ENCODE measurements around the gene PRKCA.

Gene PRKCA

GRCh38 chr17:66542967-66543520 lies 240.6 kb downstream of the PRKCA start:
- H3K4me3 ChIP-seq (ENCODE audit: low read depth, low read length) = no peak overlapping the region
- no peak for DNase-seq (ENCODE audit: low read depth)
- no peak for TF ChIP-seq CTCF (IDR thresholded peaks at IDR 0.05; ENCODE audit: control insufficient read depth, extremely low read depth, insufficient read depth)

GRCh38 chr17:66543526-66543925 lies 241.1 kb downstream of the PRKCA start:
- DNase-seq (ENCODE audit: low read depth) = no peak
- no peak overlapping the region for H3K4me3 ChIP-seq (ENCODE audit: low read depth, low read length)
- no peak for TF ChIP-seq CTCF (IDR thresholded peaks at IDR 0.05; ENCODE audit: control insufficient read depth, extremely low read depth, insufficient read depth)

- no peak for DNase-seq (ENCODE audit: low read depth)
- no peak for TF ChIP-seq CTCF (IDR thresholded peaks at IDR 0.05; ENCODE audit: control insufficient read depth, extremely low read depth, insufficient read depth)
- no peak overlapping the region for H3K4me3 ChIP-seq (ENCODE audit: low read depth, low read length)
Measured at GRCh38 chr17:66545918-66546317, 243.5 kb downstream of the PRKCA start.

- no peak for TF ChIP-seq CTCF (IDR thresholded peaks at IDR 0.05; ENCODE audit: control insufficient read depth, extremely low read depth, insufficient read depth)
- no peak for DNase-seq (ENCODE audit: low read depth)
- no peak overlapping the region for H3K4me3 ChIP-seq (ENCODE audit: low read depth, low read length)
Measured at GRCh38 chr17:66547151-66547865, 244.9 kb downstream of the PRKCA start.

GRCh38 chr17:66548158-66548557 lies 245.7 kb downstream of the PRKCA start:
- H3K4me3 ChIP-seq (ENCODE audit: low read depth, low read length) = no peak overlapping the region
- TF ChIP-seq CTCF (IDR thresholded peaks at IDR 0.05; ENCODE audit: control insufficient read depth, extremely low read depth, insufficient read depth) = no peak
- no peak for DNase-seq (ENCODE audit: low read depth)

- H3K4me3 ChIP-seq (ENCODE audit: low read depth, low read length) = no peak overlapping the region
Measured at GRCh38 chr17:66548659-66549310, 246.4 kb downstream of the PRKCA start.

More at GRCh38 chr17:66548659-66549310, 246.4 kb downstream of the PRKCA start:
- no peak for TF ChIP-seq CTCF (IDR thresholded peaks at IDR 0.05; ENCODE audit: control insufficient read depth, extremely low read depth, insufficient read depth)
- no peak for DNase-seq (ENCODE audit: low read depth)
